NCI-H226 (cell line): ENCODE measurements around the gene TMEM256.

Source experiments
- DNase-seq: peaks from one replicate; pipeline ENCODE4 v3.0.0-alpha.2; 2015

Gene TMEM256

GRCh38 chr17:7428557-7428956 lies 24.7 kb upstream of the TMEM256 start, which contains the start of gene SPEM3:
TSS of gene SPEM3 (plus strand) at chr17:7428857. CDS start at chr17:7428903, 46 bp downstream.
- DNase-seq: no peak

- DNase-seq: no peak
These were observed 23.7 kb upstream of the TMEM256 start for GRCh38 chr17:7427549-7427948.

GRCh38 chr17:7426896-7427489 lies 23.1 kb upstream of the TMEM256 start:
- no peak for DNase-seq

GRCh38 chr17:7426203-7426863 lies 22.4 kb upstream of the TMEM256 start:
- DNase-seq: no peak

GRCh38 chr17:7425756-7426155 lies 21.9 kb upstream of the TMEM256 start:
- DNase-seq: no peak

GRCh38 chr17:7425316-7425715 lies 21.4 kb upstream of the TMEM256 start, which contains the start of gene SPEM2:
TSS of gene SPEM2 (plus strand) at chr17:7425616. CDS start at chr17:7425689, 73 bp downstream.
- no peak for DNase-seq

GRCh38 chr17:7423679-7424078 lies 19.8 kb upstream of the TMEM256 start:
- DNase-seq: no peak

- DNase-seq: no peak
These were observed 17.3 kb upstream of the TMEM256 start for GRCh38 chr17:7421186-7421585.

- DNase-seq: no peak
These were observed 16.1 kb upstream of the TMEM256 start, which contains the start of gene SPEM1 for GRCh38 chr17:7419819-7420610. TSS of gene SPEM1 (plus strand) at chr17:7420324. CDS start at chr17:7420385, 61 bp downstream.

- DNase-seq: no peak
These were observed 14.7 kb upstream of the TMEM256 start for GRCh38 chr17:7418472-7419152.

- DNase-seq: no peak
These were observed 13.3 kb upstream of the TMEM256 start for GRCh38 chr17:7417056-7417655.

GRCh38 chr17:7416323-7416722 lies 12.4 kb upstream of the TMEM256 start:
- no peak for DNase-seq

- no peak for DNase-seq
These were observed 11.9 kb upstream of the TMEM256 start for GRCh38 chr17:7415784-7416183.

GRCh38 chr17:7414837-7415236 lies 10.9 kb upstream of the TMEM256 start:
- no peak for DNase-seq

- peak; percentile 54 for DNase-seq
These were observed 9.6 kb upstream of the TMEM256 start for GRCh38 chr17:7413346-7413985.

- no peak for DNase-seq
These were observed 7.5 kb upstream of the TMEM256 start for GRCh38 chr17:7411427-7411750.

GRCh38 chr17:7410634-7411426 lies 6.9 kb upstream of the TMEM256 start:
- no peak for DNase-seq

- DNase-seq: no peak
These were observed 5.8 kb upstream of the TMEM256 start for GRCh38 chr17:7409716-7410115.

GRCh38 chr17:7408863-7409262 lies 5.0 kb upstream of the TMEM256 start:
- no peak for DNase-seq

GRCh38 chr17:7408252-7408727 lies 4.4 kb upstream of the TMEM256 start:
- DNase-seq: no peak
